Measurements from ENCODE around the gene IL1B. TPM values are rescaled to one million over a fixed set of nuclear protein-coding genes. Genes with fewer than 3 reads are reported as not detected.

The IL1B gene
- total RNA-seq, 1 experiment from 2014 or later, result 1.4 TPM

DNA sequence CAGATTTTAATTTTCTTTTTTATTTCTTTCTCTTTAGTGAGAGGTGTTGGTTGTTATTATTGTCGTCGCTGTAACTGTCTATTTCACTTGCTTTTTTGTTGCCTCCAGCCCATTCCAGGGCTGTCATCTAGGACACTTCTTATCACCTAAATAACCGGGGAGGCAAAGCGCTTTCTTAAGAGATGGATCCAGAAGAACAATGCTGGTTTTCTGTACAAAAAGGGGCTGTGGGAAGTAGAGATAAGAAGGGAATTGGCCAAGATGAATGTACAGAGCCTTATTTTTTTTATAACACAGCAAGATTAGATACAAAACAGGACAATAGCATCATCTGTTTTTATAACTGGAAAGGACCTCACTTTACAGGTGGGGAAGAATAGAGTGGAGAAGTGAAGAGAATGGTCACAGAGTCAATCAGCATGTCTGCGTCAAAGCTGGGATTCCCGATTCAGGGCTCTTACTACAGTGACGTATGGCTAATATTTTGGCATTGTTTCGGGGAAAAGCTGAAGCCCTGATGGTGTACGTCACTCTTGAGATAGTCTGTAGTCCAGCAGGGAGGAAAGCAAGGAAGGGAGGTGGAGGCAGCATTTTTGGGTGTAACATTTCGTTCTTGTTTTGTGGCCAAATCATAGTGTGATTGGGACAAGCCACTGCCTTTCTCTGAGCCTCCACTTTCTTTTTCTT is 23.2 kb downstream of the IL1B start:
- H3K9me2 ChIP-seq (ENCODE audit: insufficient read depth), result no peaks in the 10 kb centered on the region
- no peak overlapping the region for H2AFZ ChIP-seq
- no peaks in the 10 kb centered on the region for H3K4me1 ChIP-seq (replicated peaks; ENCODE audit: insufficient read depth)
- no peaks in the 10 kb centered on the region for H3K27me3 ChIP-seq (ENCODE audit: insufficient read depth, low read depth)
- H3K9me3 ChIP-seq (ENCODE audit: insufficient read depth, low read depth), result no peaks in the 10 kb centered on the region
- DNase-seq, result no peak
- no peaks in the 10 kb centered on the region for H4K20me1 ChIP-seq (ENCODE audit: insufficient read depth)
- BruUV-seq (replicated peaks), result no TSS peak
- ChIA-PET CTCF (no interaction called here), POLR2A (ENCODE audit: unreplicated experiment) (no interaction called here)
- TF ChIP-seq EZH2 (IDR thresholded peaks at IDR 0.05; ENCODE audit: low read depth) (no peak), CTCF (conservative IDR thresholded peaks at IDR 0.05) (no peak)
- H3K4me2 ChIP-seq, result no peak overlapping the region
- H3K36me3 ChIP-seq (ENCODE audit: low read depth), result no peaks in the 10 kb centered on the region
- H3K27ac ChIP-seq, result no peak overlapping the region
- no peak overlapping the region for H3K4me3 ChIP-seq
- H3K79me2 ChIP-seq (ENCODE audit: low read depth), result no peaks in the 10 kb centered on the region
- intact Hi-C loops (cut with micrococcal nuclease; ENCODE audit: unreplicated experiment), result no loop called here
- H3F3A ChIP-seq (ENCODE audit: insufficient read depth, low read depth), result no peaks in the 10 kb centered on the region

DNA sequence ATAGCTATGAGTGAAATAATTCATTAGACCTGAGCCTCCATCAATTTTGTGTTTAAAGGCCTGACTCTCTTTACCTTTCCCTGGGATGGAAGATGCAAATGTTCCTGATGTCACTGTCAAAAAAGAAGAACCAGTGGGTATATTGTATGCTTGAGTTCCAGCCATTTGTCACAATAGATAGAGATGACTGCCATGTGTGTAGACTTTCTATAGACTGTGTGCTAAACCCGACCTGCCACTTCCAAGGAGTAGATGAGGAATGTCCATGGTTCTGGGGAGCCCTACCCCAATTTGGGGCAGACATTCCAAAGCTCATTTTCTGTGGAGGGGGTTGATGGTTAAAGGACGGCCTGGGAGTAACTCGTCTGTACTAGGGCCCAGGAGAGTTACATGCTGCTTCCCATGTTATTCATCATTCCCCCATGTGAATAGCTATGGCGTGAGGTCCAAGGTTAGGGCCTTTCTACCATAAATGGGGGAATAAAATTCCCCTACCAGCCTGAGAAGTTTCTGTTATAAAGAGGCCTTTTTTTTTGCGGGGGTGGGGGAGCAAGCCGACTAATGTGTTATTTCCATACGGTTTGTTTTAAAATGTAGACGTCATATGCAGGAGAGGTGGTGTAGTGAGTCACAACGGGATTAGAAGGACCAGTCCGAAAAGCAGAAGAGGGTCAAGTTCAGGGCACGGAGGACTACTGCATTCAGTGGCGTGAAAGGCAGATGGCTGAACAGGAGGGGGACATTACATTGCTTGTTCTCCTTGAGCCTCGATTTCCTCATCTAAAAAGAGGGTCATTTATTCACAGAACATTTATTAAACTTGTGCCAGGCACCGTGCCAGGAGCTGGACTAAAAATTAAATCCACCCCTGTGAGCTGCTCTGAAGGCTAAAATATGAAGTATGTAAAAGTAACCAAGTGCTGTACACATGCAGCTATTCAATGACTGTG is 24.0 kb downstream of the IL1B start:
- H3K9me3 ChIP-seq (ENCODE audit: insufficient read depth, low read depth), result 0 out of 2 replicates have a peak, but pooled peaks cover 1% of the 10 kb centered on the region
- H3K4me1 ChIP-seq (replicated peaks; ENCODE audit: insufficient read depth), result no peaks in the 10 kb centered on the region
- no peak overlapping the region for H3K4me3 ChIP-seq
- H3K36me3 ChIP-seq (ENCODE audit: low read depth), result no peaks in the 10 kb centered on the region
- no peak overlapping the region for H2AFZ ChIP-seq
- H3F3A ChIP-seq (ENCODE audit: insufficient read depth, low read depth), result no peaks in the 10 kb centered on the region
- intact Hi-C loops (cut with micrococcal nuclease; ENCODE audit: unreplicated experiment), result no loop called here
- BruUV-seq (replicated peaks), result no TSS peak
- no peak overlapping the region for H3K4me2 ChIP-seq
- ChIA-PET POLR2A (ENCODE audit: unreplicated experiment) (no interaction called here), CTCF (no interaction called here)
- no peaks in the 10 kb centered on the region for H3K27me3 ChIP-seq (ENCODE audit: insufficient read depth, low read depth)
- H3K27ac ChIP-seq, result no peak overlapping the region
- no peaks in the 10 kb centered on the region for H3K79me2 ChIP-seq (ENCODE audit: low read depth)
- H4K20me1 ChIP-seq (ENCODE audit: insufficient read depth), result no peaks in the 10 kb centered on the region
- DNase-seq, result no peak
- H3K9me2 ChIP-seq (ENCODE audit: insufficient read depth), result no peaks in the 10 kb centered on the region
- no peak for TF ChIP-seq EZH2 (IDR thresholded peaks at IDR 0.05; ENCODE audit: low read depth)
- TF ChIP-seq CTCF (conservative IDR thresholded peaks at IDR 0.05), result no peak

- H3K27ac ChIP-seq, result no peak overlapping the region
- no peaks in the 10 kb centered on the region for H3K79me2 ChIP-seq (ENCODE audit: low read depth)
- no peaks in the 10 kb centered on the region for H4K20me1 ChIP-seq (ENCODE audit: insufficient read depth)
- TF ChIP-seq EZH2 (IDR thresholded peaks at IDR 0.05; ENCODE audit: low read depth), result no peak
- BruUV-seq (replicated peaks), result no TSS peak
- no peak overlapping the region for H2AFZ ChIP-seq
- peaks cover 9% of the 10 kb centered on the region for H3K9me3 ChIP-seq (ENCODE audit: insufficient read depth, low read depth)
- ChIA-PET CTCF (no interaction called here), POLR2A (ENCODE audit: unreplicated experiment) (interaction anchor here (0.5 kb wide), 1 partner anchor 16 kb away, joined by 4 read pairs; no protein-coding TSS in a partner anchor)
- H3K27me3 ChIP-seq (ENCODE audit: insufficient read depth, low read depth), result no peaks in the 10 kb centered on the region
- H3F3A ChIP-seq (ENCODE audit: insufficient read depth, low read depth), result 0 out of 2 replicates have a peak, but pooled peaks cover 3% of the 10 kb centered on the region
- H3K4me2 ChIP-seq, result no peak overlapping the region
- H3K4me3 ChIP-seq, result no peak overlapping the region
- no peaks in the 10 kb centered on the region for H3K36me3 ChIP-seq (ENCODE audit: low read depth)
- no peaks in the 10 kb centered on the region for H3K4me1 ChIP-seq (replicated peaks; ENCODE audit: insufficient read depth)
- intact Hi-C loops (cut with micrococcal nuclease; ENCODE audit: unreplicated experiment), result no loop called here
- DNase-seq, result no peak
- no peaks in the 10 kb centered on the region for H3K9me2 ChIP-seq (ENCODE audit: insufficient read depth)
These were observed 24.7 kb downstream of the IL1B start for GRCh38 chr2:112811841-112812306.
